Mammary epithelial cell (primary cell): ENCODE results near the gene OSM.

Experiments
- EZH2 ChIP-seq: IDR thresholded peaks from 2 replicates; pipeline ENCODE4 v1.6.1; 2012; ENCODE audit warnings: low read length, inconsistent platforms, borderline replicate concordance
- TF ChIP-seq, protein P1 (sequence below), 2 donors: IDR thresholded peaks in 1 of 2; conservative IDR thresholded peaks in 1 of 2; 2 replicates each; pipeline ENCODE4 v1.5.1; 2011 to 2012; ENCODE audit warnings: inconsistent platforms in 2 of 2, low read length in 2 of 2, mild to moderate bottlenecking in 2 of 2, control low read depth in 1 of 2, low read depth in 1 of 2; ENCODE audit not compliant: insufficient read depth in 1 of 2; ENCODE audit errors: extremely low read depth in 1 of 2

DNA sequence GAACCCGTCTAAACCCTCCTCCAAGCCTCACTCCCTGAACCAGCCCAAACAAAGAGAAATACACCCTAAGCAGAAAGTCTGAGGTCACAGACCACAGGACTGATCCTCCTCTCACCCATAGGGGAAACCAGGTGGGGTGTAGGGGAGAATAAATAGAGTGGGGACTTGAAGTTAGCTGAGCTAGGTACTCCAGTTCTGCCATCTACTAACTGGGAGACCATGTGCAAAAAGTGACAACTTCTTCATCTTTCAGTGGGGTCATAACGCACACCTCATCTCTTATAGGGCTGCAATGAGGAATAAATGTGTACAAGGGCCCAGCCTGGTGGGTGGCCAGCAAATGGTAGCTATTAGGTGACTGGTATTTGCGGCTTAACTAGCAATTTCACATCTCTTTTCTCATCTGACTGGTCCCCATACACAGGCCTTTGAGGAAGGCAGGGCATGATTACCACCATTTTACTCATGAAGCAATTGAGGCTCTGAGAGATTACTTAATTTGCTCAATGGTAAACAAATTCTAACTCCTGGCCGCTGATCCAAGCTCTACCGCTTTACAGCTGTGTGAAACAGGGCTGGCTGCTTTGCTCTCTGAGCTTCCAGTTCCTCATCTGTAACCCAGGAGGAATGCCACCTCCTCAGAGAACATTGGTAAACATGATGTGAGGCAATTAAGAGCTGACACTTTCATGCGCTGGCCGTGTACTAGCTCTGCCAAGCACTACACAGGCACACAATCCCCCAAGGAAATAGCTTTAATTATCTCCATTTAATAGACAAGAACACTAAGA, 43.5 kb upstream of the OSM start:
- TF ChIP-seq, protein P1, sequence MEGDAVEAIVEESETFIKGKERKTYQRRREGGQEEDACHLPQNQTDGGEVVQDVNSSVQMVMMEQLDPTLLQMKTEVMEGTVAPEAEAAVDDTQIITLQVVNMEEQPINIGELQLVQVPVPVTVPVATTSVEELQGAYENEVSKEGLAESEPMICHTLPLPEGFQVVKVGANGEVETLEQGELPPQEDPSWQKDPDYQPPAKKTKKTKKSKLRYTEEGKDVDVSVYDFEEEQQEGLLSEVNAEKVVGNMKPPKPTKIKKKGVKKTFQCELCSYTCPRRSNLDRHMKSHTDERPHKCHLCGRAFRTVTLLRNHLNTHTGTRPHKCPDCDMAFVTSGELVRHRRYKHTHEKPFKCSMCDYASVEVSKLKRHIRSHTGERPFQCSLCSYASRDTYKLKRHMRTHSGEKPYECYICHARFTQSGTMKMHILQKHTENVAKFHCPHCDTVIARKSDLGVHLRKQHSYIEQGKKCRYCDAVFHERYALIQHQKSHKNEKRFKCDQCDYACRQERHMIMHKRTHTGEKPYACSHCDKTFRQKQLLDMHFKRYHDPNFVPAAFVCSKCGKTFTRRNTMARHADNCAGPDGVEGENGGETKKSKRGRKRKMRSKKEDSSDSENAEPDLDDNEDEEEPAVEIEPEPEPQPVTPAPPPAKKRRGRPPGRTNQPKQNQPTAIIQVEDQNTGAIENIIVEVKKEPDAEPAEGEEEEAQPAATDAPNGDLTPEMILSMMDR (conservative IDR thresholded peaks at IDR 0.05 in 1 of 2, IDR thresholded peaks at IDR 0.05 in 1 of 2; ENCODE audit: extremely low read depth in 1 of 2, insufficient read depth in 1 of 2, low read depth in 1 of 2, low read length in 2 of 2), result no peak
- TF ChIP-seq EZH2, result no peak
